Inflammatory macrophage treated with lipopolysaccharide for 4 hours (primary cell): ENCODE results near the gene DEPDC5.
"Not testable (repeated sequence)": the region's sequence is repeated elsewhere in the genome, so short reads cannot be mapped to it uniquely, and the experiment has no call there.

ENCODE experiments used
- DNase-seq: peaks from one replicate; pipeline ENCODE4 v3.0.0-alpha.2; 2020

The DEPDC5 gene

DNA sequence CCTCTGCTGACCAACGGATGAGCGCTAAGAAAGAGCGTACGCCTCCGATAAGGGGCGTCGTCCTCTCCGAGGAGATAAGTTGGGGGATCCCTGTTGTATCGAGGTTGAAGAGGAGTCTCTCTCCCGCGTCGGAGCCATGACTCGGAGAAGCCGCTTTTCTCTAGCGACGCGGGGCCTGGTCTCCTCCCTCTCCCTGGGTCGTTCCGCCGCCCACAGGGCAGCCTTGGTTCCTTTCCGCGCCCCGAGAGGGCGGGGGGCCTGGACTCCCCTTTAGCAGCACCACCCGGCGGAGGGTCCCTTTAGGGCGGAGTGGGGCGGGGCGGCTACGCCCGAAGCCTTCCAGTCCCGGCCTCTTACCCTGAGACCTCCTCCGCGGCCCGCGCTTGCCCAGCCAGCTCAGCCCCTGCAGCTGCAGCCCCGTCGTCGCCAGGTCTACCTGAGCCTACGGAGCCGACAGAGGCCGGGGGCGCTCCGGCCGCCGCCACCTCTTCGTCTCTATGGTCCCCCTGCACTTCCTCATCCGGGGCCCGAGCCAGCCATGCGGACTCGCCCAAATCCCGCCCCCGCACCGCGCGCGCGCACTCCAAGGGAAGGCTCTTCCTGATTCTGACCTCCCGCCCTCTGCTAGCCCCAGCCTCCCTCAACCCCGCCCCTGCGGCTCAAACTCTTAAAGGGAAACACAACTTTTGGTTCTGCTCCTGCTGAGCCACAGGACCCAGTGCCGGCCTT lies 4.0 kb upstream of the DEPDC5 start, which contains the start of gene PRR14L:
Gene PRR14L, minus strand, starts transcription at position 497 of the 729 bp plus-strand sequence. CDS start 11,272 bp downstream, outside the sequence.
- peak; percentile 99 for DNase-seq

DNA sequence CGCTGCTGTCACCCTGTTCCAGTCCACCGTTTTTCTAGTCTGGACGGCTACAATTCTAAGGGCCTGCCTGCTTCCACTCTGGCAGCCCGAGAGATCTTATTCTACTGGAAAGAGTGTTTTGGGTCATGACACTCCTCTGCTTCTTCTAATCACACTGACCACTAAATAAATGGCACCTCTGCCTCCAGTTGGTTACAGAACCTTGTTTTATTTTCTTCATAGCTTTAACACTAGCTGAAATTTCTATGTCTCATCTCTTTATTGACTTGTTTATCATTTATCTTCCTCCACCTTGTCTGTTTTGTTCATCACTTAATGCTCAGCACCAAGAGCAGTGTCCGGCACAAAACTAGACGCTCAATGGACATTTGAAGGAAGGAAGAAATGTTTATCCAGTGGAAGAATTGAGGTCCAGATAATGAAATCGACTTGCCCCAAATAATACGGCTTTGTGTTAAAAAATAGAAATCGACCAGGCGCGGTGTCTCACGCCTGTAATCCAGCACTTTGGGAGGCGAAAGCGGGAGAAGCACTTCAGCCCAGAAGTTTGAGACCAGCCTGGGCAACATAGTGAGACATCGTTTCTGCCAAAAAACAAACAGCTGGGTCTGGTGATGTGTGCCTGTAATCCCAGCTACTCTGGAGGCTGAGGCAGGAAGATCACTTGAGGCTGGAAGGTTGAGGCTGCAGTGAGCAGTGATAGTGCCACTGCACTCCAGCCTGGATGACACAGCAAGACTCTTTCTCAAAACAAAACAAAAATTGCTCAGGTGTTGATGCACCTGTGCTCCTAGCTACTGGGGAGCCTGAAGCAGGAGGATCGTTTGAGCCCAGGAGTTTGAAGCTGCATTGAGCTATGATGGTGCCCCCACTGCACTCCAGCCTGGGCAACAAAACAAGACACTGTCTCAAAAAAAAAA lies 3.2 kb upstream of the DEPDC5 start:
- no peak for DNase-seq

DNA sequence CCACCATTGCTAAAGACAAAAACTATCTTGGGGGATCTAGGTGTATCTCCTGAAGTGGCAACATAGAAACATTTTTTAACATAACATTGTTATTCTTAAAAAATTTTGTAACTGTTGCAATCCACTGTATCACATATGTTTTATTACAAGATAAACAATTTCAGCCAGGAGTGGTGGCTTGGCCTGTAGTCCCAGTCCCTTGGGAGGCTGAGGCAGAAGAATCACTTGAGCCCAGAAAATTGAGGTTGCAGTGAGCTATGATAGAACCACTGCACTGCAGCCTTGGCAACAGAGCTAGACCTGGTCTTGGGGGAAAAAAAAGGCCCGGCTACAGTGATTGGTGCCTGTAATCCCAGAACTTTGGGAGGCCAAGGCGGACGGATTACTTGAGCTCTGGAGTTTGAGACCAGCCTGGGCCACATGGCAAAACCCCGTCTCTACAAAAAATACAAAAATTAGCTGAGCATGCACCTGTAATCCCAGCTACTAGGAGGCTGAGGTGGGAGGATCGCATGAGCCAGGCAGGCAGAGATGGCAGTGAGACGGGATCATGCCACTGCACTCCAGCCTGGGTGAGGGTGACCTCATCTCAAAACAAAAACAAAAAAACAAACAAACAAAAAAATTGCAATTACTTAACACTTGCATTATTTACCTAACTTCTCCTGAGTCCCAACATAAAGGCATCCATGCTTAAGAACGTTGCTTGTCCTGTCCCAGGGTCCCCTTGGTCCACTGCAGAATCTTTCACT lies 1.5 kb upstream of the DEPDC5 start:
- no peak for DNase-seq

DNA sequence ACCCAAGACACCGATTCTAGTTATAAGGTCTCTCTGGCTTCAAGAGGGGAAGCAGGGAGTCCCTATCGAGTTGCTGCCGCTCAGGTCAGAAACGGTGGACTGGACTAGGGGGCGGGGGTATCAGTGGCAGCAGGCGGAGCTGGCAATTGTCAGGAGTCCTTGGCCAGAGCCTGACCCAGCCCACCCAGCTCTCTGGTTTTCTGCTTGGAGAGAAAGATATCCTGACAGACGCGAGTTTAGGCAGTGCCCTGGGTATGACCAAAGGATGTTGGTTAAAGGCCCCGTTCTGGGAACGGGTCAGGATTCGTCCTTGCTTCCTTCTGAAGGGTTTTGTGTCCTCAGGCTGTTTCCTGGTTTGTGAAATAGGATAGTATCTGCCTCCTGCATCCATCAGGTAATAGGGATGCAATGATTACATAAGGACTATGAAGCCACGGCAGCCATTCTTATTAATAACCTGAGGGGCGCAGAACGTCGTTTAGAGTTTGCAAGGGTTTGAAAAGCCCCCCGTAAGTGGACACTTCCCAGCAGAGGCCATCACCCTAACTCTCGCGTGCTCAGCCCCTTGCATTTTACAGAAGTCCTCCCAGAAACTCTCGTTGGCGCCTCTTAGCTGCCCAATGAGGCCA lies 700 bp upstream of the DEPDC5 start:
- DNase-seq = peak; percentile 22

DNA sequence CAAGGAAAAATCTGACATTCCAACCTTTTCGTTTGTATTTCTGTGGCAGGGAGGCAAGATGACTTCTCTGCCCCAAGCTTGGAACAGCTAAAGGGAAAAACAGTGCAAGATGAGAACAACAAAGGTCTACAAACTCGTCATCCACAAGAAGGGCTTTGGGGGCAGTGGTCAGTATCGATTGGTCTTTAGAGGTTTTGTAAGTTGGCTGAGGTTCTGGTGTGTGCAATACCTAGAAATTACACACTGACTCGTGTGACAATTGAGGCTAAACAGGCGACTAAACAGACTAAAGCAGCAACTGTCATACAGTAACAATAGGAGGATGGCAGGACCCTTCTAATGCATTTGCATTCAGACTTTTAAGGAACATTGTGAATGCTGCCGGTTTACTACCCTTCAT lies 994 bp downstream of the DEPDC5 start:
- peak; percentile 15 for DNase-seq

DNA sequence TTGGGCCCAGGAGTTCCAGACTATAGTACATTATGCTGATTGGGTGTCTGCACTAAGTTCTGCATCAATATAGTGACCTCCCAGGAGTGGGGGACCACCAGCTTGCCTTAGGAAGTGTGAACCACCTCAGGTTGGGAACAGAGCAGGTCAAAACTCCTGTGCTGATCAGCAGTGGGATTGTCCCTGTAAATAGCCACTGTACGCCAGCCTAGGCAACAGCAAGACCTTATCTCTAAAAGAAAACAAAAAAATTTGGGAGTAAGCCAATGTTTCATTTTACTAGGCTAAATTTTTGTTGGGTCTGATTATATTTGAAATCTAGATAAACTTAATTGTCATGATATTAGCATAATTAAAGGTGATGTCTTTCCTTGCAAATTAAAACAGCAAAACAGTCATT lies 3.4 kb downstream of the DEPDC5 start:
- no peak for DNase-seq

DNA sequence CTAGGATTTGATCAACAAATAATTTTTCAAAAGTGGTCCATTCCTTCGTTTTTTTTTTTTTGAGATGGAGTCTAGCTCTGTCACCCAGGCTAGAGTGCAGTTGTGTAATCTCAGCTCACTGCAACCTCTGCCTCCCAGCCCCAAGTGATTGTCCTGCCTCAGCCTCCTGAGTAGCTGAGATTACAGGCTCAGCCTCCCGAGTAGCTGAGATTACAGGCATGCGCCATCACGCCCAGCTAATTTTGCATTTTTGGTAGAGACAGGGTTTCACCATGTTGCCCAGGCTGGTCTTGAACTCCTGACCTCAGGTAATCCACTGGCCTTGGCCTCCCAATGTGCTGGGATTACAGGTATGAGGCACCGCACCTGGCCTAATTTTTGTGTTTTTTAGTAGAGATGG lies 5.0 kb downstream of the DEPDC5 start:
- not testable (repeated sequence) for DNase-seq

DNA sequence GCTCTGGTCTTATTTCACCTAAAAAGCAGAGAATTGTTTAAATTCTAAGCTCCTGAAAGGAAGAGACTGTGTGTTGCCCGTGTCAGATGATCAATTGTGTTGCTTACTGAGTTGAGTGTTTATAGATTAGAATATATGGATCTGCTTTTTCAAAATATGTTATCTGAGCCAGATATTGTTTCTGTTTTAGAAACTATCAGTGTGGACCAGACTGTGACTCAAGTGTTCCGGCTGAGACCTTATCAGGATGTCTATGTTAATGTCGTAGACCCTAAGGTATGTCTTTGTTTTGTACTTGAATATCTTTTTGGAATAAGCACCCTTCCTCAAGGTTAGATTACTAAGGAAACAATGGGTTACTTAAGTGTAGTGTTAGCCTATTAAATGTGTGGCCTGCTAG lies 11.0 kb downstream of the DEPDC5 start:
- no peak for DNase-seq

DNA sequence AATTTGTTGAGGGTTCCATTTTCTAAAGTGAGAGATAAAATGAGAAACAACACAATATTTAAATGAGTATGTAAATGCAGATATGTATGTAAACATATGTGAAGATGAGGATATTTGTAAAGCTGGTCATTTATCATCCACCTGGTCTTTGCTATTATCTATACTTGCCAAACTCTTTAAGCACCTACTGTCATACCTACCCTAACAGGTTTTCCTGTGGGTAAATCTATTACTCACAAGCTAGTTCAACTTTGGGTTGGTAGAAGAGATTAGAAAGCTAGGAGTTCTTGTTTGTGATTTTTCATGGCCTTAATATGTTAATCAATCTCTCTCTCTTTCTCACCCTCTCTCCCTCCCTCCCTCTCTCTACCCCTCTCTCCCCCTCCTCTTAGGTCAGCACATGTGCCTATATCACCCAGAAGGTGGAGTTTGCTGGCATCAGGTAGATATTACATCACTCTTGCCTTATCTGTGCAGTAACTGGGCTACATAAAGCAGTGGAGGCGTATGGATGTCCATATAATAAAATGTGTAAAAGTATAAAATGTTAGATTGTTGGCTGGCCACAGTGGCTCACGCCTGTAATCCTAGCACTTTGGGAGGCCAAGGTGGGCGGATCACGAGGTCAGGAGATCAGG lies 14.7 kb downstream of the DEPDC5 start:
- no peak for DNase-seq

DNA sequence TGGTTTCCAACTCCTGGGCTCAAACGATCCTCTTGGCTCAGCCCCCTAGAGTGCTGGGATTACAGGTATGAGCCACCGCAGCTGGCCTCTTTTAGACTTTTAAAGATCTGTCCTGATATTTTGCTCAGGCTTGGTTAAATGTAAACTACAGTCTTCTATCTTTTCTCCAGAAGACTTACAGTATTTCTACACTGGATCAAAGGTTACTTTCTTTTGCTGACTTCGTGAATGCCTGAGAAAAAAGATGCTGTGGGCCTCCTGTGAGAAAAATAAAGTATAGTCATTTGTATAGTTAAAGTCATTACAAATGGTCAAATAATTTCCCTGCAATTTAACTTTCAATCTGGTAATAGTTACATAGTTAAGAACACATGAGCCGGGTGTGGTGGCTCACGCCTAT lies 19.6 kb downstream of the DEPDC5 start:
- no peak for DNase-seq

DNA sequence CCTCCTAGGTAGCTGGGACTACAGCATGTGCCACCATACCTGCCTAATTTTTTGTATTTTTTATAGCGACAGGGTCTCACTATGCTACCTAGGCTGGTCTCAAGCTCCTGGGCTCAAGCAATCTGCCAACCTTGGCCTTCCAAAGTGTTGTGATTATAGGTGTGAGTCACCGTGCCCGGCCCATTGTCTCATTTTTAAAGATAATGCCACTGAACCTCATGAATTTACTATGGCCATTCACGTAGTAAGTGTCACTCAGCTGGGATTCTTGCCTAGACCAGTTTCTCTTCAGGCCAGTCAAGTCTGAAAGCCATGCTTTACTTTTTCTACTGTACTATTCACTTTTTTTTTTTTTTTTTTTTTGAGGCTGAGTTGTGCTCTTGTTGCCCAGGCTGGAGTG lies 22.4 kb downstream of the DEPDC5 start:
- no peak for DNase-seq

DNA sequence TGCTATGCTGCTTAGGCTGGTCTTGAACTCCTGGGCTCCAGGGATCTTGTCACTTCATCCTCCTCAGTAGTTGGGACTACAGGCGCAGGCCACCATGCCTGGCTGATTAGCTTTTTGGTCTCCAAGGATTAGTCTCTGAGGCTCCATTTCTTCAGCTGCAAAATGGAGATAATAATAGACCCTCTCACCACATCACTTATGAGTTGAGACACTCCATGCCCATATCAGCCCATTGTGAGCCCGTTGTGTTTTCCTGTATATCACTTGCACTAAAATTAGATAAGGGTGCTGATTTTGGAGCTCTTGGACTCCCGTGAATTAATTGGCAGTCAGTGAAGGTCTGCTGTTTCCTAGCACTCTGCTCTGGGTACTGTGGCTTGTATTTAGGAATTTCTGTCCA lies 36.0 kb downstream of the DEPDC5 start:
- DNase-seq = no peak

DNA sequence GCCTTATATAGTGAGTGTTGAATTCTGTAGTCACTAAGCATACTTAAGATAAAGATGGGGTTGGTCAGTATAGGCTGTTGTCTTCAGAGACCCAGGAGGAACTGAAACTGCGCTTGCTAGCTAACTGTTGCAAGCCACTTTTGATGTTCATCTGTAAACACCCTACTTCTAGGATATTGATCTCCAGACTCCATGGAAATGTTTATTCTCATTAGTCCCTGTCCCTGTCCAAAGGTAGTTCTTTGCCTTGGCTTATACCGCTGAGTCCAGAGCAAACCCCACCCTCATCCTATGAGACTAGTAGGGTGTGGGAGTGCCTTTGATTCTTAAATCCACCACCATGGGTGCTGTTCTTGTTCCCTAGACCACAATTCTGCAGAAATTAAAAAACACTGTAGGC lies 36.4 kb downstream of the DEPDC5 start:
- DNase-seq = peak; percentile 33

DNA sequence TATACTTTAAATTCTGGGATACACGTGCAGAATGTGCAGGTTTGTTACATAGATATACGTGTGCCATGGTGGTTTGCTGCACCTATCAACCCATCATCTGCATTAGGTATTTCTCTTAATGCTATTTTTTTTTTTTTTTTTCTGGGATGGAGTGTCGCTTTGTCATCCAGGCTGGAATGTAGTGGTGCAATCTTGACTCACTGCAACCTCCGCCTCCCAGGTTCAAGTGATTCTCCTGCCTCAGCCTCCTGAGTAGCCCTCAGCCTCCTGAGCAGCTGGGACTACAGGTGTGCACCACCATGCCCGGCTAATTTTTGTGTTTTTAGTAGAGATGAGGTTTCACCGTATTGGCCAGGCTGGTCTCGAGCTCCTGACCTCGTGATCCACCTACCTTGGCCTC lies 45.5 kb downstream of the DEPDC5 start:
- DNase-seq = not testable (repeated sequence)

DNA sequence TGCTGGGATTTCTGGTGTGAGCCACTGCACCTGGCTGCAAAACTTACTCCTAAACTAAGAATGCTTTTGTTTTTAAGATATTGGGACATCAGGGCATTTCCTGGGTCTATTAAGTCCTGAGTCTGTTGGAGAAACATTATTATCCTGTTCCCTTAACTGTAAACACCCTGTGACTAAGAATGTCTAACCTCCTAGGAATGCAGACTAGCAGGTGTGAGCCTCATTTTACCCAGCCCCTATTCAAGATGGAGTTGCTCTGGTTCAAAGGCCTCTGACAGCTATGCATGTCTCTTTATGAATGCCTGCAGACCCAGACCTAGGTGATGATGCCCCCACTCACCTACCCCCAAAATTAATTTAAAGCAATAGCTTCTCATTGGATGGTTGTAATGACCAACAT lies 46.2 kb downstream of the DEPDC5 start:
- DNase-seq = no peak

DNA sequence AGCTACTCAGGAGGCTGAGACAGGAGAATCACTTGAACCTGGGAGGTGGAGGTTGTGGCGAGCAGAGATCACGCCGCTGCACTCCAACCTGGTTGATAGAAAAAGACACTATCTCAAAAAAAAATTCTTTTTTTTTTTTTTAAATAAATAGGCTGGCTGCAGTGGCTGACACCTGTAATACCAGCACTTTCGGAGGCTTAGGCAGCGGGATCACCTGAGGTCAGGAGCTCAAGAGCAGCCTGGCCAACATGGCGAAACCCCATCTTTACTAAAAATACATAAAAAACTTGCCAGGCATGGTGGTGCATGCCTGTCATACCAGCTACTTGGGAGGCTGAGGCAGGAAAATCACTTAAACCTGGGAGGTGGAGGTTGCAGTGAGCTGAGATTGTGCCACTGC lies 47.0 kb downstream of the DEPDC5 start:
- not testable (repeated sequence) for DNase-seq

DNA sequence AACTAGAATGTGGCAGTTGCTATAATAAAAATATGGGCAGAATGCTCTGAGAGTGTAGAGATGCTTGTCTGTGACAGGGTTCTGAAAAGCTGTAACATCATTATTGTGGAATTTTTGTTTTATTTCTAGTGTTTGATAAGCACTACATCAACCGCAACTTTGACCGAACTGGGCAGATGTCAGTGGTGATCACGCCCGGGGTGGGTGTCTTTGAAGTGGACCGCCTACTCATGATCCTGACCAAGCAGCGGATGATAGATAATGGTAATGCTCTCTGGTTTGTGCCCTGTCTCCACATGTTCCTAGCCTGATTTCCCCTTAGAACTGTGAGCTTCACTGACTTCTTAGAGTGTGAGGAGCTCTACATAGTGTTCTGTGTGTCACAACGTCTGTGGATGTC lies 48.8 kb downstream of the DEPDC5 start:
- DNase-seq = no peak

DNA sequence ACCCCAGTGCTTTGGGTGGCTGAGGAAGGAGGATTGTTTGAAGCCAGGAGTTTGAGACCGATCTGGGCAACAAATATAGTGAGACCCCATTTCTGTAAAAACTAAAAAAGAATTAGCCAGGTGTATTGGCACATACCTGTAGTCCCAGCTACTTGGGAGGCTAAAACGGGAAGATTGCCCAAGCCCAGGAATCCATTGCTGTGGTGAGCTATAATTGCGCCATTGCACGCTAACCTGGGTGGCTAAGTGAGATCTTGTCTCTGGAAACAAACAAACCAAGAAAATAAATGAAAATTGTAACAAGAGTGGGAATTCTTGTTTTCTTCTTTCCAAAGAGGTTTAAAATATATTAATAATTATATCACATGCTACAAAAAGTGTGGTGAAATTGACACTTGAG lies 52.9 kb downstream of the DEPDC5 start:
- DNase-seq = no peak

DNA sequence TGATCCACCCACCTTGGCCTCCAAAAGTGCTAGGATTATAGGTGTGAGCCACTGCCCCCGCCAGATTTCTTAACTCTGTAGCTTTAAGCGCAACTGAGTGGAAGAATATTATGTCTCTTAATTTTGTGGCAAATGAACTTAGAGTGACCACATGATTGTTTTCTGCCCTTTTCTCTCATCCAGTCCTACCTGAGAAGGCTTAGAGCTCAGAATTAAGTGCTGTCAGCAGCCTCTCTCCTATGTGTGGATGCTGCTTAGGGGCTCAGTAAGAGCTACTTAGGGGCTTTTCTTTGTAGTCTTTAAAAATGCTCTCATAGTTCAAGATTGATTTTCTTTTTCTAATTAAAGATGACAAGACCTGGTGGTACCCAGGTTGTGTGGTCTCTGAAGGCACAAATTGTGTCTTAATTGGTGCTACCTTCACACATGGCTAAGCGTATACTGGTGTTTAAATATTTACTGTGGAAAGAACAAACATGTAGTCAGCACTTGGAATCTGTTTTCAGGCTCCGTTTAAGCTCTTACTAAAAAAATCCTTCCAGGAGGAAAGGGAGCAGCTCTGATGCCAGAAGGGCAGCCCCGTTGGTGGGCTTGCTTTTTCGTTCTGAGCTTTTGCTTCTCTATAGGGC lies 59.3 kb downstream of the DEPDC5 start:
- no peak for DNase-seq

DNA sequence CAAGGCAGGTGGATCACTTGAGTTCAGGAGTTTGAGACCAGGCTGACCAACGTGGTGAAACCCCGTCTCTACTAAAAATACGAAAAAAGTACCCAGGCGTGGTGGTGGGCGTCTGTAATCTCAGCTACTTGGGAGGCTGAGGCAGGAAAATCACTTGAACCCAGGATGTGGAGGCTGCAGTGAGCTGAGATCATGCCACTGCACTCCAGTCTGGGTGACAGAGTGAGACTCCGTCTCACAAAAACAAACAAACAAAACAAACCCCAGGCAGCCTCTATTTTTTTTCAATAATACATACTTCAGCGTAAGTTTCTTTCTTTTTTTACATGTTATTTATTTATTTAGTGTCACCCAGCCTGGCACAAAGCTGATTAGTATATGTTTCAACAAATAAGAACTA lies 60.1 kb downstream of the DEPDC5 start:
- DNase-seq = not testable (repeated sequence)

DNA sequence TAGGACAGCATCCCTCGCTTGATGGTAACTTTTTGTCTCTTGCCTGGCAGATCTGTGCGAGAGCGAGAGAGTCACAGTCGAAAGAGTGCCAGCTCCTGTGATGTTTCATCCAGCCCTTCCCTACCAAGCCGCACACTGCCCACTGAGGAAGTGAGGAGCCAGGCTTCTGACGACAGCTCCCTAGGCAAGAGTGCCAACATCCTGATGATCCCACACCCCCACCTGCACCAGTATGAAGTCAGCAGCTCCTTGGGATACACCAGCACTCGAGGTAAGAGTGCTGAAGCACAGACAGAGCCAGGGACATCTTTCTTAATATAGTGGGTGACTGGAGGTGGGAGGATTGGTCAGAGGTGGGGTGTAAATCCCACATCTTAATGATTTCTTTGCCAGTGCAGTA lies 61.1 kb downstream of the DEPDC5 start:
- no peak for DNase-seq

DNA sequence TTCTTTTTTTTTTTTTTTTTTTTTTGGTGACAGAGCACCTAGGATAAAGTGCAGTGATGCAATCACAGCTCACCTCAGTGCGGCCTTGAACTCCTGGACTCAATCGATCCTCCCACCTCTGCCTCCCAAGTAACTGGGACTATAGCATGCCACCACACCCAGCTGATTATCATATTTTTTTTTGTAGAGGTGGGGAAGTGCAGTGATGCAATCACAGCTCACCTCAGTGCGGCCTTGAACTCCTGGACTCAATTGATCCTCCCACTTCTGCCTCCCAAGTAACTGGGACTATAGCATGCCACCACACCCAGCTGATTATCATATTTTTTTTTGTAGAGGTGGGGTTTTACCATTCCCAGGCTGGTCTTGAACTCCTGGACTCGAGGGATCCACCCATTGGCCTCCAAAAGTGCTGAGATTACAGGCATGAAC lies 61.6 kb downstream of the DEPDC5 start:
- not testable (repeated sequence) for DNase-seq
